Stomach smooth muscle (tissue), 2 donors: ENCODE data around the gene KIF14.

Experiments
- H3K27ac ChIP-seq: one replicate; pipeline ENCODE4 v1.7.0; 2013; ENCODE audit warnings: mild to moderate bottlenecking, low read length, inconsistent platforms
- H3K27me3 ChIP-seq, 2 donors: one replicate each; pipeline ENCODE4 v1.7.0; 2013; ENCODE audit warnings: low read length in 2 of 2; ENCODE audit not compliant: insufficient read depth in 2 of 2, control insufficient read depth in 1 of 2
- H3K36me3 ChIP-seq, 2 donors: one replicate each; pipeline ENCODE4 v1.7.0; 2013; ENCODE audit warnings: low read length in 2 of 2; ENCODE audit not compliant: control insufficient read depth in 2 of 2, insufficient read depth in 2 of 2
- H3K4me1 ChIP-seq: one replicate; pipeline ENCODE4 v1.7.0; 2013; ENCODE audit warnings: low read length; ENCODE audit not compliant: control insufficient read depth, insufficient read depth
- H3K4me3 ChIP-seq, 2 donors: one replicate each; pipeline ENCODE4 v1.7.0; 2013; ENCODE audit warnings: low read length in 2 of 2
- H3K9ac ChIP-seq, 2 donors: one replicate each; pipeline ENCODE4 v1.7.0; 2013; ENCODE audit warnings: low read length in 2 of 2, mild to moderate bottlenecking in 1 of 2
- H3K9me3 ChIP-seq, 2 donors: one replicate each; pipeline ENCODE4 v1.7.0; 2013; ENCODE audit warnings: low read length in 2 of 2; ENCODE audit not compliant: control insufficient read depth in 2 of 2
- donor health status: healthy.
- donor health status: Pancreatic carcinoma.

The KIF14 gene

GRCh38 chr1:200620273-200621131 is at the start of gene KIF14:
TSS of gene KIF14 (minus strand) at chr1:200620751. CDS start at chr1:200618723, 2,028 bp downstream.
- Histone ChIP-seq H3K9me3 (no peaks in the 10 kb centered on the region), H3K4me1 (peaks cover 4% of the 10 kb centered on the region), H3K9ac (peak within 1 kb of the TSS; percentile 48 to 66), H3K27me3 (no peaks in the 10 kb centered on the region), H3K4me3 (peak within 1 kb of the TSS; percentile 82 to 89), H3K36me3 (no peaks in the 10 kb centered on the region), H3K27ac (no peak within 1 kb of the TSS)

GRCh38 chr1:200669314-200670241 is 49.0 kb upstream of the KIF14 start, which contains the start of gene DDX59:
TSS of gene DDX59 (minus strand) at chr1:200669907. CDS start at chr1:200666740, 3,167 bp downstream.
- H3K4me3 ChIP-seq: peak within 1 kb of the TSS; percentile 80 to 86
- H3K9me3 ChIP-seq: no peaks in the 10 kb centered on the region
- no peaks in the 10 kb centered on the region for H3K27me3 ChIP-seq
- H3K9ac ChIP-seq: peak within 1 kb of the TSS; percentile 89 to 98
- peak within 1 kb of the TSS; percentile 99 for H3K27ac ChIP-seq
- H3K4me1 ChIP-seq: peaks cover 7% of the 10 kb centered on the region
- H3K36me3 ChIP-seq: peaks cover 4 to 5% of the 10 kb centered on the region in 2 donors

GRCh38 chr1:200668514-200669313 is 48.2 kb upstream of the KIF14 start:
- Histone ChIP-seq H3K27me3 (no peaks in the 10 kb centered on the region), H3K9me3 (no peaks in the 10 kb centered on the region), H3K27ac (peak overlapping the region; percentile 99), H3K4me1 (peaks cover 7% of the 10 kb centered on the region), H3K9ac (peak overlapping the region; percentile 89 to 98), H3K36me3 (peaks cover 5 to 7% of the 10 kb centered on the region in 2 donors), H3K4me3 (peak overlapping the region; percentile 5 to 86)

GRCh38 chr1:200666309-200666708 is 45.8 kb upstream of the KIF14 start:
- H3K9me3 ChIP-seq: no peaks in the 10 kb centered on the region
- H3K9ac ChIP-seq: no peak overlapping the region
- H3K4me1 ChIP-seq: peaks cover 7% of the 10 kb centered on the region
- H3K4me3 ChIP-seq: no peak overlapping the region
- H3K27ac ChIP-seq: no peak overlapping the region
- no peaks in the 10 kb centered on the region for H3K27me3 ChIP-seq
- H3K36me3 ChIP-seq: peaks cover 5 to 7% of the 10 kb centered on the region in 2 donors

GRCh38 chr1:200665861-200666260 is 45.3 kb upstream of the KIF14 start:
- no peak overlapping the region for H3K4me3 ChIP-seq
- no peaks in the 10 kb centered on the region for H3K27me3 ChIP-seq
- peaks cover 7% of the 10 kb centered on the region for H3K4me1 ChIP-seq
- H3K36me3 ChIP-seq: peaks cover 5 to 7% of the 10 kb centered on the region in 2 donors
- no peaks in the 10 kb centered on the region for H3K9me3 ChIP-seq
- H3K9ac ChIP-seq: no peak overlapping the region
- H3K27ac ChIP-seq: no peak overlapping the region

- Histone ChIP-seq H3K4me3 (no peak overlapping the region), H3K36me3 (peaks cover 15 to 17% of the 10 kb centered on the region in 2 donors), H3K4me1 (no peaks in the 10 kb centered on the region), H3K9me3 (no peaks in the 10 kb centered on the region), H3K27me3 (no peaks in the 10 kb centered on the region), H3K27ac (no peak overlapping the region), H3K9ac (no peak overlapping the region)
Observed at GRCh38 chr1:200660719-200661118, 40.2 kb upstream of the KIF14 start.

- Histone ChIP-seq H3K4me1 (no peaks in the 10 kb centered on the region), H3K4me3 (no peak overlapping the region), H3K9ac (no peak overlapping the region), H3K27me3 (no peaks in the 10 kb centered on the region), H3K36me3 (peaks cover 16 to 17% of the 10 kb centered on the region in 2 donors), H3K27ac (no peak overlapping the region), H3K9me3 (no peaks in the 10 kb centered on the region)
Observed at GRCh38 chr1:200659269-200659668, 38.7 kb upstream of the KIF14 start.

GRCh38 chr1:200658037-200658818 is 37.7 kb upstream of the KIF14 start:
- Histone ChIP-seq H3K27ac (no peak overlapping the region), H3K27me3 (no peaks in the 10 kb centered on the region), H3K36me3 (peaks cover 17 to 19% of the 10 kb centered on the region in 2 donors), H3K4me3 (no peak overlapping the region), H3K9me3 (no peaks in the 10 kb centered on the region), H3K4me1 (no peaks in the 10 kb centered on the region), H3K9ac (no peak overlapping the region)

GRCh38 chr1:200654660-200655059 is 34.1 kb upstream of the KIF14 start:
- Histone ChIP-seq H3K4me1 (no peaks in the 10 kb centered on the region), H3K4me3 (no peak overlapping the region), H3K9ac (no peak overlapping the region), H3K27me3 (no peaks in the 10 kb centered on the region), H3K9me3 (no peaks in the 10 kb centered on the region), H3K27ac (no peak overlapping the region), H3K36me3 (peaks cover 15 to 19% of the 10 kb centered on the region in 2 donors)
